ENCODE results near the gene GPR61.

DNA sequence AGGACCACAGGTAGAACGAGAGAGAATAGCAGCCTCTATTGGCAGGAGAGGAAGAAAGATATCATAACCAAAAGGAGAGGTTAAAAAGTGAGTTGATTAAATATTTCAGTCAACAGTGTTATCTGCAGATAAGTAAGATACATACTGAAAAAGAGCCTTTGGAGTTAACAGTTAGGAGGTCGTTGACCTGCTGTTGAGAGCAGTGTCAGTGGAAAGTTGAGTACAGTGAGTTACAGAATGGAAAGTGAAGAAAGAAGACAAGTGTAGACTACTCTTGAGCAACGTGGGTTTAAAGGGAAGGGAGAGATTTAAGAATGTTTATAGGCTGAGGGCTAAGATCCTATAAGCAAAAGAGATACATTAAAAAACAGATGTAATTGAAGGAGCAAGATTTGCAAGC, 49.5 kb downstream of the GPR61 start:
- TF ChIP-seq GATA2 (IDR thresholded peaks at IDR 0.05; ENCODE audit: low read depth, low read length) (no peak), GATA3 (IDR thresholded peaks at IDR 0.05; ENCODE audit: low read depth, low read length) (no peak)
